H1 (cell line): ENCODE measurements around the gene COA1. TPM values are rescaled to one million over a fixed set of nuclear protein-coding genes. Genes with fewer than 3 reads are reported as not detected.
A peak's percentile ranks its signal among the peaks of the same experiment; 100 is the strongest.

Source experiments
- CTCF ChIA-PET: fragments of 300-600 bp; sonication (Branson Sonifier 250); formaldehyde crosslinking; loops from one replicate; lab custom pipeline; 2021; ENCODE audit not compliant: partially characterized antibody; lab: Charles Lee
- POLR2A ChIA-PET: fragments of 300-600 bp; sonication (Branson Sonifier 250); formaldehyde crosslinking; loops from one replicate; lab custom pipeline; 2021; ENCODE audit warnings: inconsistent platforms; ENCODE audit not compliant: partially characterized antibody; lab: Charles Lee
- DNase-seq, 2 experiments: peaks; one replicate each; pipeline versions ENCODE4 v3.0.0 to v3.0.0-alpha.2; 2010 to 2022; ENCODE audit warnings: low spot score in 2 of 2, low read depth in 1 of 2, mixed read lengths in 1 of 2
- FAIRE-seq: peaks from 2 replicates; lab custom pipeline; 2011; peaks lifted over from hg19 to GRCh38; lab: Jason Lieb, UNC
- H2AFZ ChIP-seq: 2 replicates; pipeline ENCODE4 v1.8.1; 2012; ENCODE audit warnings: low read length, inconsistent platforms
- H2AK5ac ChIP-seq: 2 replicates; pipeline ENCODE4 v1.6.1; 2013; ENCODE audit warnings: low read depth, low read length
- H2BK120ac ChIP-seq: replicated peaks from 2 replicates; pipeline ENCODE3; 2013; ENCODE audit warnings: low read depth, low read length, inconsistent platforms
- H2BK12ac ChIP-seq: 2 replicates; pipeline ENCODE4 v1.6.1; 2013; ENCODE audit warnings: low read depth, low read length
- H2BK15ac ChIP-seq: 2 replicates; pipeline ENCODE4 v1.6.1; 2013; ENCODE audit warnings: low read length
- H2BK20ac ChIP-seq: 2 replicates; pipeline ENCODE4 v1.6.1; 2013; ENCODE audit warnings: low read length
- H2BK5ac ChIP-seq: 2 replicates; pipeline ENCODE4 v1.6.1; 2013; ENCODE audit warnings: low read depth, low read length
- H3K14ac ChIP-seq: 2 replicates; pipeline ENCODE4 v1.6.1; 2013; ENCODE audit warnings: inconsistent platforms; ENCODE audit not compliant: insufficient read length
- H3K18ac ChIP-seq: 2 replicates; pipeline ENCODE4 v1.6.1; 2013; ENCODE audit warnings: low read length; ENCODE audit errors: extremely low read depth
- H3K23ac ChIP-seq: 2 replicates; pipeline ENCODE4 v1.6.1; 2013; ENCODE audit warnings: inconsistent platforms; ENCODE audit not compliant: insufficient read length
- H3K23me2 ChIP-seq: 2 replicates; pipeline ENCODE4 v1.6.1; 2013; ENCODE audit warnings: low read depth, low read length
- H3K27ac ChIP-seq: 2 replicates; pipeline ENCODE4 v1.6.1; 2011; ENCODE audit warnings: low read depth, low read length, inconsistent platforms
- H3K27me3 ChIP-seq, 4 experiments: replicated peaks in 1 of 4; 1 replicate in 1 of 4; 2 replicates in 3 of 4; pipeline versions ENCODE4 v1.6.1 to v1.8.1; 2011 to 2013; ENCODE audit warnings: low read length in 3 of 4, mild to moderate bottlenecking in 3 of 4, inconsistent platforms in 2 of 4, mixed read lengths in 2 of 4, moderate library complexity in 1 of 4; ENCODE audit not compliant: control insufficient read depth in 3 of 4, insufficient read depth in 3 of 4; ENCODE audit errors: extremely low read depth in 1 of 4
- H3K36me3 ChIP-seq, 4 experiments: 2 replicates each; pipeline versions ENCODE4 v1.6.1 to v1.8.1; 2011 to 2013; ENCODE audit warnings: mild to moderate bottlenecking in 4 of 4, low read length in 3 of 4, moderate library complexity in 2 of 4, control low read depth in 1 of 4, inconsistent platforms in 1 of 4; ENCODE audit not compliant: insufficient read depth in 4 of 4, control insufficient read depth in 2 of 4
- H3K4ac ChIP-seq: replicated peaks from 2 replicates; pipeline ENCODE3; 2013; ENCODE audit warnings: low read length, low read depth, mixed read lengths, inconsistent platforms; ENCODE audit not compliant: insufficient read length
- H3K4me1 ChIP-seq, 4 experiments: replicated peaks in 1 of 4; 1 replicate in 1 of 4; 2 replicates in 3 of 4; pipeline versions ENCODE4 v1.6.1 to v1.8.1; 2011 to 2013; ENCODE audit warnings: low read length in 3 of 4, inconsistent platforms in 2 of 4, mixed read lengths in 1 of 4; ENCODE audit not compliant: insufficient read depth in 4 of 4, control insufficient read depth in 3 of 4
- H3K4me2 ChIP-seq, 2 experiments: 2 replicates each; pipeline versions ENCODE4 v1.6.1 to v1.8.1; 2011 to 2013; ENCODE audit warnings: low read depth in 2 of 2, low read length in 2 of 2, control low read depth in 1 of 2, inconsistent platforms in 1 of 2, mild to moderate bottlenecking in 1 of 2; ENCODE audit not compliant: insufficient read depth in 1 of 2
- H3K4me3 ChIP-seq, 4 experiments: fragments of 200-600, 300-600 bp in 1 of 4; sonication (generic), shearing (Covaris generic), sonication (Bioruptor Twin) in 1 of 4; 2 replicates each; pipeline versions ENCODE4 v1.5.1 to v1.8.1; 2011 to 2016; ENCODE audit warnings: low read length in 4 of 4, low read depth in 3 of 4, control low read depth in 2 of 4, inconsistent platforms in 2 of 4, mild to moderate bottlenecking in 2 of 4, mixed read lengths in 1 of 4, moderate library complexity in 1 of 4; ENCODE audit not compliant: insufficient read depth in 2 of 4; ENCODE audit errors: extremely low read depth in 1 of 4
- H3K56ac ChIP-seq: replicated peaks from 2 replicates; pipeline ENCODE3; 2013; ENCODE audit warnings: low read depth, mild to moderate bottlenecking, mixed read lengths, low read length, inconsistent platforms; ENCODE audit not compliant: insufficient read length
- H3K79me1 ChIP-seq: 2 replicates; pipeline ENCODE4 v1.6.1; 2013; ENCODE audit warnings: low read depth, low read length, control low read depth
- H3K79me2 ChIP-seq, 2 experiments: 2 replicates each; pipeline versions ENCODE4 v1.6.1 to v1.8.1; 2012 to 2013; ENCODE audit warnings: low read length in 2 of 2, mild to moderate bottlenecking in 2 of 2, inconsistent platforms in 1 of 2; ENCODE audit not compliant: insufficient read depth in 2 of 2, control insufficient read depth in 1 of 2
- H3K9ac ChIP-seq, 4 experiments: replicated peaks in 1 of 4; 1 replicate in 1 of 4; 2 replicates in 3 of 4; pipeline versions ENCODE4 v1.6.1 to v1.8.1; 2011 to 2013; ENCODE audit warnings: low read depth in 3 of 4, low read length in 3 of 4, control low read depth in 2 of 4, mild to moderate bottlenecking in 2 of 4, moderate library complexity in 2 of 4, inconsistent platforms in 1 of 4; ENCODE audit errors: extremely low read depth in 1 of 4
- H3K9me3 ChIP-seq, 2 experiments: 2 replicates each; pipeline versions ENCODE4 v1.6.1 to v1.8.1; 2012 to 2013; ENCODE audit warnings: mild to moderate bottlenecking in 2 of 2, moderate library complexity in 2 of 2, control low read depth in 1 of 2, inconsistent platforms in 1 of 2, low read depth in 1 of 2, low read length in 1 of 2, mixed read lengths in 1 of 2; ENCODE audit not compliant: insufficient read depth in 2 of 2
- H4K20me1 ChIP-seq, 2 experiments: replicated peaks in 1 of 2; 2 replicates each; pipeline versions ENCODE3 to v1.8.1; 2011 to 2013; ENCODE audit warnings: inconsistent platforms in 2 of 2, low read length in 2 of 2, mild to moderate bottlenecking in 1 of 2; ENCODE audit not compliant: insufficient read depth in 2 of 2, control insufficient read depth in 1 of 2
- H4K5ac ChIP-seq: 2 replicates; pipeline ENCODE4 v1.6.1; 2013; ENCODE audit warnings: low read length, low read depth, mixed read lengths, inconsistent platforms; ENCODE audit not compliant: insufficient read length
- H4K8ac ChIP-seq: 2 replicates; pipeline ENCODE4 v1.8.0; 2013; ENCODE audit warnings: mild to moderate bottlenecking, moderate library complexity, low read length, inconsistent platforms; ENCODE audit not compliant: insufficient read depth; ENCODE audit errors: extremely low read depth
- H4K91ac ChIP-seq: replicated peaks from 2 replicates; pipeline ENCODE3; 2013; ENCODE audit warnings: low read length, mixed read lengths, inconsistent platforms; ENCODE audit not compliant: insufficient read length
- BACH1 ChIP-seq: IDR thresholded peaks from 2 replicates; pipeline ENCODE4 v1.6.1; 2012; ENCODE audit warnings: low read length, improper control_type of control experiment
- CEBPB ChIP-seq: IDR thresholded peaks from 2 replicates; pipeline ENCODE4 v1.6.1; 2012; ENCODE audit warnings: low read depth, low read length
- EGR1 ChIP-seq: IDR thresholded peaks from 2 replicates; pipeline ENCODE4 v1.6.1; 2011; ENCODE audit warnings: low read depth, low read length, borderline replicate concordance
- EP300 ChIP-seq, 2 experiments: IDR thresholded peaks; 1 replicate in 1 of 2; 2 replicates in 1 of 2; pipeline ENCODE4 v1.6.1; 2011 to 2012; ENCODE audit warnings: low read depth in 2 of 2, low read length in 2 of 2, mild to moderate bottlenecking in 2 of 2, borderline replicate concordance in 1 of 2, inconsistent platforms in 1 of 2, moderate library complexity in 1 of 2
- FOSL1 ChIP-seq: IDR thresholded peaks from 2 replicates; pipeline ENCODE4 v1.6.1; 2011; ENCODE audit warnings: mild to moderate bottlenecking, low read depth, low read length, moderate library complexity; ENCODE audit not compliant: insufficient read depth
- GTF2F1 ChIP-seq: IDR thresholded peaks from 2 replicates; pipeline ENCODE4 v1.6.1; 2012; ENCODE audit warnings: low read depth, low read length, improper control_type of control experiment, borderline replicate concordance
- KDM5A ChIP-seq: fragments of 200-600 bp; IDR thresholded peaks from 2 replicates; pipeline ENCODE4 v1.7.1; 2012; ENCODE audit warnings: mild to moderate bottlenecking, low read length, inconsistent platforms, mixed read lengths
- RAD21 ChIP-seq, 2 experiments: IDR thresholded peaks in 1 of 2; conservative IDR thresholded peaks in 1 of 2; 2 replicates each; pipeline ENCODE4 v1.6.1; 2011; ENCODE audit warnings: low read depth in 2 of 2, low read length in 2 of 2, improper control_type of control experiment in 1 of 2, inconsistent platforms in 1 of 2, mild to moderate bottlenecking in 1 of 2, moderate library complexity in 1 of 2
- RNF2 ChIP-seq: fragments of 200-900, 300-1000 bp; sonication (generic); IDR thresholded peaks from 2 replicates; pipeline ENCODE4 v1.7.1; 2016; ENCODE audit warnings: borderline replicate concordance, low read depth, mild to moderate bottlenecking, antibody characterized with exemption, low read length; ENCODE audit not compliant: poor library complexity, severe bottlenecking; ENCODE audit errors: missing control alignments
- RXRA ChIP-seq: IDR thresholded peaks from 2 replicates; pipeline ENCODE4 v1.6.1; 2011; ENCODE audit warnings: low read depth, mild to moderate bottlenecking, low read length, moderate library complexity; ENCODE audit not compliant: insufficient read depth
- SIN3A ChIP-seq, 2 experiments: IDR thresholded peaks in 1 of 2; conservative IDR thresholded peaks in 1 of 2; 2 replicates each; pipeline ENCODE4 v1.6.1; 2011 to 2012; ENCODE audit warnings: low read length in 2 of 2, improper control_type of control experiment in 1 of 2, low read depth in 1 of 2, mild to moderate bottlenecking in 1 of 2
- TAF1 ChIP-seq: IDR thresholded peaks from 2 replicates; pipeline ENCODE4 v1.6.1; 2011; ENCODE audit warnings: mild to moderate bottlenecking, low read depth, low read length
- polyA plus RNA-seq, 7 experiments: library from polyadenylated mRNA; depleted of rRNA in 3 of 7; stranded (reverse) in 5 of 7; unstranded in 2 of 7; fragments of >200 nt in 5 of 7; fragments of 200-250 nt in 2 of 7; gene quantifications; 1 replicate in 5 of 7; 2 replicates in 1 of 7; 4 replicates in 1 of 7; pipeline versions ENCODE4 v1.2.1 to v1.2.3, GENCODE V29; 2011 to 2013; ENCODE audit warnings: missing spikeins in 2 of 7, mixed read lengths in 2 of 7
- total RNA-seq: library from RNA; stranded (reverse); fragmentation: NEBNext Ultra II Directional; extraction: Animal tissue kit (Norgen Biotek cat#: 25700); gene quantifications from 2 replicates; pipeline ENCODE4 v1.2.1, GENCODE V29; 2021
- TF ChIP-seq, protein P1 (sequence below): IDR thresholded peaks from 2 replicates; pipeline ENCODE4 v1.6.1; 2012; ENCODE audit warnings: inconsistent platforms

Gene COA1
- total and polyA plus RNA-seq, 2 of the 8 experiments (the other 6 are each of a cell fraction or from before 2014, with no cell fraction given): 98.6 to 143 TPM

DNA sequence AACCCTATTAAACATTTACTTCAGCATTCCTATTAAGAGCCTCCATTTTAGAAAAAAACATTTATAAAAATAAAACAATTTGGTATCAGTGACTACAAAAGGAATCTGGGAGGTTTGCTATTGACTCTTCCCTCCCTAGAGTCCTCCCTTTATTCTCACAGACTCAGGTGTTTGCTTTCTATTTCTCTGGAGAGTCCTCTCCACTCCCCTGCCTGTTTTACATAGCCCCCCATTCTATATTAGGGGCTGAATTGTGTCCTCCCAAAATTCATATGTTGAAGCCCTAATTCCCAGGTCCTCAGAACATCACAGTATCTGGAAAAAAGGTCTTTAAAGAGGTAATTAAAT is 69.8 kb downstream of the COA1 start:
- DNase-seq (no peak), FAIRE-seq (no peak)
- no peak overlapping the region for H2BK15ac ChIP-seq
- H2AK5ac ChIP-seq: no peak overlapping the region
- no peak overlapping the region for H3K14ac ChIP-seq
- peaks cover 0 to 82% of the 10 kb centered on the region in 2 experiments; a peak in 3 of 4 replicates for H3K79me2 ChIP-seq
- H3K4me1 ChIP-seq: peaks cover 1 to 17% (median 12%) of the 10 kb centered on the region in 4 experiments; a peak in 6 of 7 replicates
- H4K20me1 ChIP-seq: peaks cover 0 to 2% of the 10 kb centered on the region in 2 experiments
- no peak overlapping the region for H2BK120ac ChIP-seq
- no peak overlapping the region for H2BK5ac ChIP-seq
- H3K23ac ChIP-seq: no peak overlapping the region
- peaks cover 0 to 8% (median 2%) of the 10 kb centered on the region in 4 experiments; a peak in 2 of 8 replicates for H3K36me3 ChIP-seq
- no peak overlapping the region for H2BK12ac ChIP-seq
- H3K9me3 ChIP-seq: no peaks in the 10 kb centered on the region
- no peak overlapping the region for H3K27ac ChIP-seq
- no peaks in the 10 kb centered on the region for H3K23me2 ChIP-seq
- H4K5ac ChIP-seq: no peak overlapping the region
- H3K4me3 ChIP-seq: no peak overlapping the region
- H3K18ac ChIP-seq: no peak overlapping the region
- no peak overlapping the region for H2AFZ ChIP-seq
- no peaks in the 10 kb centered on the region for H3K27me3 ChIP-seq
- H4K8ac ChIP-seq: no peak overlapping the region
- CTCF ChIA-PET: interaction anchor here (1.2 to 1.8 kb wide), 2 partner anchors 21 to 62 kb away, joined by 3 to 5 read pairs; no protein-coding TSS in a partner anchor
- no peak overlapping the region for H3K9ac ChIP-seq
- POLR2A ChIA-PET: interaction anchor here (1.0 to 1.8 kb wide), 3 partner anchors 10 to 40 kb away, joined by 3 to 8 read pairs (median 4); no protein-coding TSS in a partner anchor
- no peak overlapping the region for H3K4ac ChIP-seq
- no peak overlapping the region for H3K56ac ChIP-seq
- no peak overlapping the region for H4K91ac ChIP-seq
- no peak overlapping the region for H2BK20ac ChIP-seq
- H3K4me2 ChIP-seq: 0 out of 4 replicates have a peak overlapping the region, but pooled peaks of 1 of the 2 experiments have one; percentile 24
- H3K79me1 ChIP-seq: peaks cover 6% of the 10 kb centered on the region; the same call in 1 of the 2 replicates
- TF ChIP-seq SIN3A (conservative IDR thresholded peaks at IDR 0.05 in 1 of 2, IDR thresholded peaks at IDR 0.05 in 1 of 2; ENCODE audit: low read depth in 1 of 2, low read length in 2 of 2): no peak
- no peak for TF ChIP-seq BACH1
- TF ChIP-seq EP300 (IDR thresholded peaks at IDR 0.05; ENCODE audit: borderline replicate concordance in 1 of 2, low read depth in 2 of 2, low read length in 2 of 2): no peak
- TF ChIP-seq TAF1: no peak
- no peak for TF ChIP-seq KDM5A
- TF ChIP-seq RAD21 (IDR thresholded peaks at IDR 0.05 in 1 of 2, conservative IDR thresholded peaks at IDR 0.05 in 1 of 2; ENCODE audit: low read depth in 2 of 2, low read length in 2 of 2): no peak
- no peak for TF ChIP-seq CEBPB
- no peak for TF ChIP-seq RNF2
- no peak for TF ChIP-seq GTF2F1
- TF ChIP-seq EGR1: no peak
- TF ChIP-seq, protein P1, sequence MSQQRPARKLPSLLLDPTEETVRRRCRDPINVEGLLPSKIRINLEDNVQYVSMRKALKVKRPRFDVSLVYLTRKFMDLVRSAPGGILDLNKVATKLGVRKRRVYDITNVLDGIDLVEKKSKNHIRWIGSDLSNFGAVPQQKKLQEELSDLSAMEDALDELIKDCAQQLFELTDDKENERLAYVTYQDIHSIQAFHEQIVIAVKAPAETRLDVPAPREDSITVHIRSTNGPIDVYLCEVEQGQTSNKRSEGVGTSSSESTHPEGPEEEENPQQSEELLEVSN: no peak
- no peak for TF ChIP-seq RXRA
- no peak for TF ChIP-seq FOSL1
